Lower leg skin (tissue), 3 donors: ENCODE results near the gene COQ3.

Experiments
- POLR2A ChIP-seq, 2 donors: fragments of 450-650 bp; IDR thresholded peaks; one replicate each; pipeline ENCODE4 v1.6.1; 2016 to 2017; ENCODE audit warnings: antibody characterized with exemption in 2 of 2, mild to moderate bottlenecking in 1 of 2, moderate library complexity in 1 of 2
- TF ChIP-seq, protein P1 (sequence below), 3 donors: fragments of 450-650 bp; IDR thresholded peaks; one replicate each; pipeline ENCODE4 v1.5.1; 2016; ENCODE audit warnings: antibody characterized with exemption in 3 of 3, mild to moderate bottlenecking in 3 of 3, moderate library complexity in 2 of 3

DNA sequence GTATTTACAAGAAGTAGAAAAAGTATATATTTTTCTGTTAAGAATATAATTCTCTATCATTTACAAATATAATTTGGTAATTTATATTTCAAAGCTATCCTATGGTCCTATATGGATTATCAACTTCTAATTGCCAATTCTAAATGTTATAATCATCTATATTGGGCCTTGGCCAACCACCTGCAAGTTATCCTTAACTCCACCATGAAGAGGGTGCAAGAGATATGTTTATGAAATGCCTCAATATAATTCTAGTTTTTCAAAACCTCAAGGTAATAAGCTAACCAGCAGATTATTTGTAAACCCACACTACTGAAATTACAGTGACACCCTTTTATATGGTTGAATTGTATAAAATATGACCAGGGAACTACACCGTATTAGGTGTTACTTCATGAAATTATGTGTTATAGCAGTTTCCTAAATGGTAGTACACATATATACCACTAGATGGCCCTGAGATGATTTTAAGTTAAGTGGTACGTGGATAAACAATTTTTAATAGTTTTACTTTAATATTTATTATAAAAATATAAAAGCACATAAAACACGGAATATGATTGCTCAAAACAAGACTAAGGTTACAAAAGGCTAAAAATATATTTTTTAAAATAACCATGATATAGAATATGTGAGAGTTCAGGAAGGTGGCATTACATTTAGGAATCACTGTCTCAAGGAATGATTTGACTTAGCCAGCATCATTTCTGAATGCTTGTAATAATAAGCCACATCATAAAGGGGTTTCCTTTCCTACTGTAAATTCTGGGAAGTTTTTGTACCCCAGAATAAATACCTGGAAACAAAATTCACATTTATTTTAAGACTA, 40.9 kb upstream of the COQ3 start:
- TF ChIP-seq, protein P1, sequence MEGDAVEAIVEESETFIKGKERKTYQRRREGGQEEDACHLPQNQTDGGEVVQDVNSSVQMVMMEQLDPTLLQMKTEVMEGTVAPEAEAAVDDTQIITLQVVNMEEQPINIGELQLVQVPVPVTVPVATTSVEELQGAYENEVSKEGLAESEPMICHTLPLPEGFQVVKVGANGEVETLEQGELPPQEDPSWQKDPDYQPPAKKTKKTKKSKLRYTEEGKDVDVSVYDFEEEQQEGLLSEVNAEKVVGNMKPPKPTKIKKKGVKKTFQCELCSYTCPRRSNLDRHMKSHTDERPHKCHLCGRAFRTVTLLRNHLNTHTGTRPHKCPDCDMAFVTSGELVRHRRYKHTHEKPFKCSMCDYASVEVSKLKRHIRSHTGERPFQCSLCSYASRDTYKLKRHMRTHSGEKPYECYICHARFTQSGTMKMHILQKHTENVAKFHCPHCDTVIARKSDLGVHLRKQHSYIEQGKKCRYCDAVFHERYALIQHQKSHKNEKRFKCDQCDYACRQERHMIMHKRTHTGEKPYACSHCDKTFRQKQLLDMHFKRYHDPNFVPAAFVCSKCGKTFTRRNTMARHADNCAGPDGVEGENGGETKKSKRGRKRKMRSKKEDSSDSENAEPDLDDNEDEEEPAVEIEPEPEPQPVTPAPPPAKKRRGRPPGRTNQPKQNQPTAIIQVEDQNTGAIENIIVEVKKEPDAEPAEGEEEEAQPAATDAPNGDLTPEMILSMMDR (IDR thresholded peaks at IDR 0.05), result no peak
- TF ChIP-seq POLR2A (IDR thresholded peaks at IDR 0.05), result no peak
